Activated CD4-positive, alpha-beta memory T cell treated with anti-CD3 and anti-CD28 coated beads for 36 hours (primary cell): Measurements from ENCODE around the gene ARHGEF11. TPM values are rescaled to one million over a fixed set of nuclear protein-coding genes. Genes with fewer than 3 reads are reported as not detected.

Source experiments
- CTCF ChIA-PET: fragments of 350-600 bp; sonication (Branson Sonifier 250); formaldehyde crosslinking; loops from one replicate; lab custom pipeline; 2021; ENCODE audit warnings: antibody characterized with exemption, inconsistent platforms; lab: Charles Lee
- POLR2A ChIA-PET: fragments of 350-600 bp; sonication (Branson Sonifier 250); formaldehyde crosslinking; loops from one replicate; lab custom pipeline; 2021; ENCODE audit warnings: antibody characterized with exemption; lab: Charles Lee
- DNase-seq: peaks from one replicate; pipeline ENCODE4 v3.0.0-alpha.2; 2020
- H3K27ac Mint-ChIP-seq: one replicate; pipeline ENCODE4 v1.8.0; 2021; ENCODE audit warnings: mixed read lengths
- H3K27me3 Mint-ChIP-seq: one replicate; pipeline ENCODE4 v1.8.0; 2021; ENCODE audit warnings: mixed read lengths
- H3K36me3 Mint-ChIP-seq: one replicate; pipeline ENCODE4 v1.8.0; 2021; ENCODE audit warnings: mixed read lengths
- H3K4me1 Mint-ChIP-seq: one replicate; pipeline ENCODE4 v1.8.0; 2021; ENCODE audit warnings: low read depth, mixed read lengths
- H3K4me3 Mint-ChIP-seq: one replicate; pipeline ENCODE4 v1.8.0; 2021; ENCODE audit warnings: mild to moderate bottlenecking, mixed read lengths
- H3K9me3 Mint-ChIP-seq: one replicate; pipeline ENCODE4 v1.8.0; 2021; ENCODE audit warnings: mixed read lengths
- intact Hi-C: fragments of 100-400 bp; cut with micrococcal nuclease; formaldehyde crosslinking; loops from one replicate; pipeline ENCODE4 v1.15.1; 2023
- total RNA-seq, 2 experiments: library from RNA; stranded (reverse); gene quantifications; one replicate each; pipeline ENCODE4 v1.2.3, GENCODE V29; 2021

The ARHGEF11 gene
- total RNA-seq, 2 experiments from 2014 or later, result 1.3 to 1.8 TPM

GRCh38 chr1:157021688-157022087 is 23.9 kb downstream of the ARHGEF11 start:
- Mint-ChIP-seq H3K27me3 (peaks cover 24% of the 10 kb centered on the region), H3K4me3 (no peak overlapping the region), H3K9me3 (peaks cover 22% of the 10 kb centered on the region), H3K4me1 (no peaks in the 10 kb centered on the region), H3K36me3 (peaks cover 2% of the 10 kb centered on the region), H3K27ac (no peak overlapping the region)
- DNase-seq, result no peak
- ChIA-PET POLR2A (no interaction called here), CTCF (no interaction called here)
- intact Hi-C loops, result no loop called here

- Mint-ChIP-seq H3K9me3 (peaks cover 22% of the 10 kb centered on the region), H3K36me3 (peaks cover 2% of the 10 kb centered on the region), H3K27me3 (peaks cover 23% of the 10 kb centered on the region), H3K27ac (no peak overlapping the region), H3K4me1 (no peaks in the 10 kb centered on the region), H3K4me3 (no peak overlapping the region)
- ChIA-PET POLR2A (no interaction called here), CTCF (no interaction called here)
- intact Hi-C loops, result no loop called here
- no peak for DNase-seq
These were observed 26.1 kb downstream of the ARHGEF11 start for GRCh38 chr1:157019457-157019856.

- Mint-ChIP-seq H3K9me3 (no peaks in the 10 kb centered on the region), H3K36me3 (no peaks in the 10 kb centered on the region), H3K4me1 (no peaks in the 10 kb centered on the region), H3K27ac (no peak overlapping the region), H3K4me3 (no peak overlapping the region), H3K27me3 (peaks cover 22% of the 10 kb centered on the region)
- ChIA-PET POLR2A (no interaction called here), CTCF (no interaction called here)
- no peak for DNase-seq
- intact Hi-C loops, result no loop called here
These were observed 33.7 kb downstream of the ARHGEF11 start for GRCh38 chr1:157011845-157012244.

GRCh38 chr1:157008502-157008901 is 37.0 kb downstream of the ARHGEF11 start:
- H3K4me3 Mint-ChIP-seq, result no peak overlapping the region
- no peak for DNase-seq
- H3K4me1 Mint-ChIP-seq, result no peaks in the 10 kb centered on the region
- H3K27me3 Mint-ChIP-seq, result peaks cover 26% of the 10 kb centered on the region
- H3K27ac Mint-ChIP-seq, result no peak overlapping the region
- no peaks in the 10 kb centered on the region for H3K36me3 Mint-ChIP-seq
- ChIA-PET POLR2A (no interaction called here), CTCF (interaction anchor here (1.2 kb wide), 1 partner anchor 81 kb away, joined by 3 read pairs; no protein-coding TSS in a partner anchor)
- H3K9me3 Mint-ChIP-seq, result no peaks in the 10 kb centered on the region
- intact Hi-C loops, result no loop called here

GRCh38 chr1:157007306-157007705 is 38.2 kb downstream of the ARHGEF11 start:
- H3K36me3 Mint-ChIP-seq, result no peaks in the 10 kb centered on the region
- no peaks in the 10 kb centered on the region for H3K9me3 Mint-ChIP-seq
- no peak for DNase-seq
- ChIA-PET CTCF (no interaction called here), POLR2A (no interaction called here)
- no peak overlapping the region for H3K27ac Mint-ChIP-seq
- H3K4me3 Mint-ChIP-seq, result no peak overlapping the region
- intact Hi-C loops, result no loop called here
- peaks cover 26% of the 10 kb centered on the region for H3K27me3 Mint-ChIP-seq
- no peaks in the 10 kb centered on the region for H3K4me1 Mint-ChIP-seq

GRCh38 chr1:157006676-157007075 is 38.9 kb downstream of the ARHGEF11 start:
- peaks cover 24% of the 10 kb centered on the region for H3K27me3 Mint-ChIP-seq
- CTCF ChIA-PET, result no interaction called here
- POLR2A ChIA-PET, result no interaction called here

GRCh38 chr1:157005965-157006364 is 39.6 kb downstream of the ARHGEF11 start:
- no peak for DNase-seq
- no peak overlapping the region for H3K27ac Mint-ChIP-seq
- no peaks in the 10 kb centered on the region for H3K4me1 Mint-ChIP-seq
- POLR2A ChIA-PET, result no interaction called here
- no peaks in the 10 kb centered on the region for H3K9me3 Mint-ChIP-seq
- no peaks in the 10 kb centered on the region for H3K36me3 Mint-ChIP-seq
- CTCF ChIA-PET, result interaction anchor here (0.6 kb wide), 1 partner anchor 39 kb away, joined by 3 read pairs; no protein-coding TSS in a partner anchor
- H3K4me3 Mint-ChIP-seq, result no peak overlapping the region
- intact Hi-C loops, result no loop called here
- H3K27me3 Mint-ChIP-seq, result peaks cover 20% of the 10 kb centered on the region

More at GRCh38 chr1:157006676-157007075, 38.9 kb downstream of the ARHGEF11 start:
- no peaks in the 10 kb centered on the region for H3K36me3 Mint-ChIP-seq
- DNase-seq, result no peak
- no peaks in the 10 kb centered on the region for H3K9me3 Mint-ChIP-seq
- H3K4me3 Mint-ChIP-seq, result no peak overlapping the region
- H3K27ac Mint-ChIP-seq, result no peak overlapping the region
- no peaks in the 10 kb centered on the region for H3K4me1 Mint-ChIP-seq
- intact Hi-C loops, result no loop called here

- POLR2A ChIA-PET, result no interaction called here
- Mint-ChIP-seq H3K4me1 (no peaks in the 10 kb centered on the region), H3K27ac (no peak overlapping the region), H3K4me3 (no peak overlapping the region), H3K27me3 (peaks cover 17% of the 10 kb centered on the region), H3K36me3 (no peaks in the 10 kb centered on the region), H3K9me3 (no peaks in the 10 kb centered on the region)
- DNase-seq, result no peak
- CTCF ChIA-PET, result no interaction called here
- intact Hi-C loops, result no loop called here
These were observed 40.7 kb downstream of the ARHGEF11 start for GRCh38 chr1:157004806-157005205.

- no peaks in the 10 kb centered on the region for H3K9me3 Mint-ChIP-seq
- intact Hi-C loops, result no loop called here
- no peak overlapping the region for H3K4me3 Mint-ChIP-seq
- ChIA-PET POLR2A (no interaction called here), CTCF (interaction anchor here (0.7 kb wide), 1 partner anchor 34 kb away, joined by 3 read pairs; no protein-coding TSS in a partner anchor)
- H3K27ac Mint-ChIP-seq, result no peak overlapping the region
- H3K27me3 Mint-ChIP-seq, result peaks cover 14% of the 10 kb centered on the region
- H3K36me3 Mint-ChIP-seq, result no peaks in the 10 kb centered on the region
- H3K4me1 Mint-ChIP-seq, result no peaks in the 10 kb centered on the region
- DNase-seq, result no peak
These were observed 41.2 kb downstream of the ARHGEF11 start for GRCh38 chr1:157004327-157004726.

- Mint-ChIP-seq H3K9me3 (no peaks in the 10 kb centered on the region), H3K27me3 (peaks cover 4% of the 10 kb centered on the region), H3K27ac (no peak overlapping the region), H3K36me3 (no peaks in the 10 kb centered on the region), H3K4me3 (no peak overlapping the region), H3K4me1 (no peaks in the 10 kb centered on the region)
- ChIA-PET POLR2A (no interaction called here), CTCF (no interaction called here)
- DNase-seq, result no peak
- intact Hi-C loops, result no loop called here
These were observed 44.2 kb downstream of the ARHGEF11 start for GRCh38 chr1:157001304-157001703.

- intact Hi-C loops, result no loop called here
- POLR2A ChIA-PET, result no interaction called here
- H3K27ac Mint-ChIP-seq, result no peak overlapping the region
These were observed 44.9 kb downstream of the ARHGEF11 start for GRCh38 chr1:157000686-157001085.

GRCh38 chr1:156999596-157000320 is 45.8 kb downstream of the ARHGEF11 start:
- no peak overlapping the region for H3K4me3 Mint-ChIP-seq
- no peak overlapping the region for H3K27ac Mint-ChIP-seq
- intact Hi-C loops, result no loop called here
- peaks cover 6% of the 10 kb centered on the region for H3K27me3 Mint-ChIP-seq
- no peaks in the 10 kb centered on the region for H3K9me3 Mint-ChIP-seq
- CTCF ChIA-PET, result no interaction called here
- POLR2A ChIA-PET, result no interaction called here
- no peak for DNase-seq
- H3K36me3 Mint-ChIP-seq, result no peaks in the 10 kb centered on the region
- H3K4me1 Mint-ChIP-seq, result no peaks in the 10 kb centered on the region

More at GRCh38 chr1:157000686-157001085, 44.9 kb downstream of the ARHGEF11 start:
- CTCF ChIA-PET, result no interaction called here
- Mint-ChIP-seq H3K36me3 (no peaks in the 10 kb centered on the region), H3K4me1 (no peaks in the 10 kb centered on the region), H3K27me3 (peaks cover 8% of the 10 kb centered on the region), H3K4me3 (no peak overlapping the region), H3K9me3 (no peaks in the 10 kb centered on the region)
- no peak for DNase-seq
